ENCODE results near the gene CNTNAP2.

CNTNAP2 gene

GRCh38 chr7:147492606-147493005, 1376.0 kb downstream of the CNTNAP2 start:
- Histone ChIP-seq H3K4me3 (ENCODE audit: low read depth, low read length) (no peak overlapping the region), H3K27ac (ENCODE audit: extremely low read depth, low read depth, low read length) (no peak overlapping the region), H3K36me3 (ENCODE audit: control insufficient read depth in 2 of 2, insufficient read depth in 1 of 2, low read length in 2 of 2) (no peaks in the 10 kb centered on the region), H3K9me3 (ENCODE audit: control insufficient read depth, insufficient read depth, low read depth, low read length) (no peaks in the 10 kb centered on the region), H3K4me1 (ENCODE audit: control insufficient read depth, insufficient read depth, low read length) (no peaks in the 10 kb centered on the region)
- CTCF ChIA-PET, result no interaction called here
- POLR2A ChIA-PET, result no interaction called here
- TF ChIP-seq GFI1B (tag by site-specific recombination; IDR thresholded peaks at IDR 0.05) (no peak), MZF1 (tag by site-specific recombination; IDR thresholded peaks at IDR 0.05; ENCODE audit: borderline replicate concordance) (no peak), ZNF132 (tag by site-specific recombination; IDR thresholded peaks at IDR 0.05; ENCODE audit: borderline replicate concordance) (no peak), ATF2 (tag by site-specific recombination; IDR thresholded peaks at IDR 0.05; ENCODE audit: low read depth) (no peak), ZNF311 (tag by site-specific recombination; IDR thresholded peaks at IDR 0.05; ENCODE audit: borderline replicate concordance) (no peak), AEBP2 (tag by site-specific recombination; IDR thresholded peaks at IDR 0.05; ENCODE audit: borderline replicate concordance) (no peak), ZNF626 (tag by site-specific recombination; IDR thresholded peaks at IDR 0.05) (no peak), ZNF335 (tag by site-specific recombination; conservative IDR thresholded peaks at IDR 0.05) (no peak), SP2 (tag by site-specific recombination; IDR thresholded peaks at IDR 0.05) (no peak), ZNF549 (tag by site-specific recombination; IDR thresholded peaks at IDR 0.05) (no peak), ZBTB17 (tag by site-specific recombination; IDR thresholded peaks at IDR 0.05) (no peak), ZNF140 (tag by site-specific recombination; IDR thresholded peaks at IDR 0.05) (no peak), RBAK (tag by site-specific recombination; IDR thresholded peaks at IDR 0.05) (no peak), ZNF488 (tag by site-specific recombination; IDR thresholded peaks at IDR 0.05) (no peak), ZNF174 (tag by site-specific recombination; IDR thresholded peaks at IDR 0.05) (no peak), ZNF266 (tag by site-specific recombination; IDR thresholded peaks at IDR 0.05; ENCODE audit: low read depth) (no peak)

GRCh38 chr7:147496209-147496608, 1379.6 kb downstream of the CNTNAP2 start:
- POLR2A ChIA-PET, result no interaction called here
- TF ChIP-seq ZNF426 (tag by site-specific recombination; IDR thresholded peaks at IDR 0.05) (no peak), SP2 (tag by site-specific recombination; IDR thresholded peaks at IDR 0.05) (no peak), ZNF558 (tag by site-specific recombination; IDR thresholded peaks at IDR 0.05) (no peak)
- H3K27ac ChIP-seq (ENCODE audit: extremely low read depth, low read depth, low read length), result no peak overlapping the region
- no peaks in the 10 kb centered on the region for H3K4me1 ChIP-seq (ENCODE audit: control insufficient read depth, insufficient read depth, low read length)
- CTCF ChIA-PET, result interaction anchor here (0.6 kb wide), 2 partner anchors 9 to 10 kb away, joined by 4 read pairs; no protein-coding TSS in a partner anchor
- H3K4me3 ChIP-seq (ENCODE audit: low read depth, low read length), result no peak overlapping the region
- H3K9me3 ChIP-seq (ENCODE audit: control insufficient read depth, insufficient read depth, low read depth, low read length), result no peaks in the 10 kb centered on the region
- no peaks in the 10 kb centered on the region for H3K36me3 ChIP-seq (ENCODE audit: control insufficient read depth in 2 of 2, insufficient read depth in 1 of 2, low read length in 2 of 2)

GRCh38 chr7:147497246-147497645, 1380.6 kb downstream of the CNTNAP2 start:
- Histone ChIP-seq H3K4me3 (ENCODE audit: low read depth, low read length) (no peak overlapping the region), H3K36me3 (ENCODE audit: control insufficient read depth in 2 of 2, insufficient read depth in 1 of 2, low read length in 2 of 2) (no peaks in the 10 kb centered on the region), H3K27ac (ENCODE audit: extremely low read depth, low read depth, low read length) (no peak overlapping the region), H3K4me1 (ENCODE audit: control insufficient read depth, insufficient read depth, low read length) (no peaks in the 10 kb centered on the region), H3K9me3 (ENCODE audit: control insufficient read depth, insufficient read depth, low read depth, low read length) (no peaks in the 10 kb centered on the region)
- ChIA-PET CTCF (no interaction called here), POLR2A (no interaction called here)
- no peak for TF ChIP-seq ZNF404 (tag by site-specific recombination; IDR thresholded peaks at IDR 0.05)
- no peak for TF ChIP-seq ZNF416 (tag by site-specific recombination; IDR thresholded peaks at IDR 0.05)
- no peak for TF ChIP-seq PRDM1 (tag by site-specific recombination; IDR thresholded peaks at IDR 0.05)
- TF ChIP-seq SALL2 (tag by site-specific recombination; IDR thresholded peaks at IDR 0.05; ENCODE audit: borderline replicate concordance), result no peak
- no peak for TF ChIP-seq ZBTB21 (tag by site-specific recombination; IDR thresholded peaks at IDR 0.05)
- no peak for TF ChIP-seq RBAK (tag by site-specific recombination; IDR thresholded peaks at IDR 0.05)
